Adipocyte (in vitro differentiated cells): Measurements from ENCODE around the gene EIF4G1.

ENCODE experiments used
- DNase-seq: peaks from one replicate; pipeline ENCODE4 v3.0.0-alpha.2; 2015; ENCODE audit warnings: low read depth
- H3K27me3 ChIP-seq: replicated peaks from 2 replicates; pipeline ENCODE4 v1.7.0; 2013; ENCODE audit warnings: mild to moderate bottlenecking, low read length, moderate library complexity; ENCODE audit not compliant: control insufficient read depth, insufficient read depth
- H3K36me3 ChIP-seq: 2 replicates; pipeline ENCODE4 v1.7.0; 2013; ENCODE audit warnings: low read length, mild to moderate bottlenecking, moderate library complexity; ENCODE audit not compliant: control insufficient read depth, insufficient read depth, severe bottlenecking
- H3K4me1 ChIP-seq: 2 replicates; pipeline ENCODE4 v1.7.0; 2013; ENCODE audit warnings: mild to moderate bottlenecking, low read length, moderate library complexity; ENCODE audit not compliant: control insufficient read depth, insufficient read depth
- H3K4me3 ChIP-seq: 2 replicates; pipeline ENCODE4 v1.7.0; 2013; ENCODE audit warnings: mild to moderate bottlenecking, low read length, moderate library complexity
- H3K9ac ChIP-seq: 2 replicates; pipeline ENCODE4 v1.7.0; 2013; ENCODE audit warnings: mild to moderate bottlenecking, low read length, moderate library complexity
- H3K9me3 ChIP-seq: 2 replicates; pipeline ENCODE4 v1.7.0; 2013; ENCODE audit warnings: mild to moderate bottlenecking, low read length, moderate library complexity; ENCODE audit not compliant: control insufficient read depth

EIF4G1 gene

DNA sequence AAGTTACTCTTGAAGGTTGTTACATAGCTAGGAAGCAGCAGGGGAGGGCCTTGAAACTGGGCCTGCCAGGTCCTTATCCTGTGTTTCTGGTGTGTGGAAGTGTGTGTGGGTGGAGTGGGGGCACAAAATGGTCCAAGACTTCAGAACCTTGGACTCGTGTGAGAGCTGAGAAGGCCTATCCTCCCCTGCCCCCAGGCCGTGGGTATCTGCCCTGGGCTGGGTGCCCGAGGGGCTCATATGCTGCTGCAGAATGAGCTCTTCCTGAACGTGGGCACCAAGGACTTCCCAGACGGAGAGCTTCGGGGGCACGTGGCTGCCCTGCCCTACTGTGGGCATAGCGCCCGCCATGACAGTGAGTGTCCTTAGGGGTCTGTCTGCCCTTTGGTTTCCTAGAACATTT lies 69.9 kb downstream of the EIF4G1 start:
- Histone ChIP-seq H3K27me3 (peaks cover 16% of the 10 kb centered on the region), H3K36me3 (no peaks in the 10 kb centered on the region), H3K9ac (no peak overlapping the region), H3K4me1 (no peaks in the 10 kb centered on the region), H3K9me3 (no peaks in the 10 kb centered on the region), H3K4me3 (no peak overlapping the region)
- DNase-seq = no peak
